Activated CD4-positive, CD25-positive, alpha-beta regulatory T cell (primary cell): ENCODE data around the gene ARSG.
"Not testable (repeated sequence)": the region's sequence is repeated elsewhere in the genome, so short reads cannot be mapped to it uniquely, and the experiment has no call there.

Experiments
- DNase-seq, 4 experiments: peaks; one replicate each; lab custom pipeline; 2025; lab: John Stamatoyannopoulos, UW

ARSG gene

DNA sequence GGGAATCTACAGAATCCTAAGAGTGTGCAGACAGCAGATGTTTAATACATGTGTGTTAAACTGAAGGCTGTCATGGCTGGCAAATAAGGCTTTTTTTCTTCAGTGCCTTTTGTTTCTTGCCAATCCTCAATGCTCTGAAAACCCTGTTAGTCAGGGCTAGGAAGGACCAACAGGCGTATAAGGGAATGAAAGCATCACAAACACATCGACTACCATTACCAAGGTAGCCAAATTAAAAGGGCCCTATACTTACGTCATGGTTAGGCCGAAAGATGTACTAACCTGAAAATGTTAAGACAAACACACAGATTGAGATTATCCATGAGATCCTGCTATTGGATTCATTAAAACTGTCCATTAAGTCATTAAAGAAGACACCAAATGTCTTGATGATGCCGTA lies 13.5 kb upstream of the ARSG start:
- DNase-seq = no peak

DNA sequence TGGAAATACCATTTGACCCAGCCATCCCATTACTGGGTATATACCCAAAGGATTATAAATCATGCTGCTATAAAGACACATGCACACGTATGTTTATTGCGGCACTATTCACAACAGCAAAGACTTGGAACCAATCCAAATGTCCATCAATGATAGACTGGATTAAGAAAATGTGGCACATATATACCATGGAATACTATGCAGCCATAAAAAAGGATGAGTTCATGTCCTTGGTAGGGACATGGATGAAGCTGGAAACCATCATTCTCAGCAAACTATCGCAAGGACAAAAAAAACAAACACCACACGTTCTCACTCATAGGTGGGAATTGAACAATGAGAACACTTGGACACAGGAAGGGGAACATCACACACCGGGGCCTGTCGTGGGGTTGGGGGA lies 9.3 kb upstream of the ARSG start:
- not testable (repeated sequence) for DNase-seq

DNA sequence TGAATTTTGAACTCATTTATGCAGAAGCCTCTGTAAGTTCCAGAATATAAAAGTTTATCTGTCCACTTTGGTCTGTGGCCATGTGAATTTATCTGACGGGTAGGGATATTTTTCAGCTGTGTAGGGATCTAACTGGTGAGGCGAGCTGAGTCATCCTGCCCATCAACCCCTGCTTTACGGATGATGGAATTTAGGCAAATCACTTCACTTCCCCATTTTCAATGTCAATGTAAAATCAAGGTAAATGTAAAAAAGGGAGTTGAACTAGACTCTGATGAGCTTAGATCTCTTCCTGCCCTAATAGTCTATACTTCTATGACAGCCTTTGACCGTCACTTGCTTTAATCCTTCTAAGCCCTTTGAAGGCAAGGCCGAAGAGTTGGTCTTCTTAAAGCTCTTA lies 2.9 kb upstream of the ARSG start:
- no peak for DNase-seq

DNA sequence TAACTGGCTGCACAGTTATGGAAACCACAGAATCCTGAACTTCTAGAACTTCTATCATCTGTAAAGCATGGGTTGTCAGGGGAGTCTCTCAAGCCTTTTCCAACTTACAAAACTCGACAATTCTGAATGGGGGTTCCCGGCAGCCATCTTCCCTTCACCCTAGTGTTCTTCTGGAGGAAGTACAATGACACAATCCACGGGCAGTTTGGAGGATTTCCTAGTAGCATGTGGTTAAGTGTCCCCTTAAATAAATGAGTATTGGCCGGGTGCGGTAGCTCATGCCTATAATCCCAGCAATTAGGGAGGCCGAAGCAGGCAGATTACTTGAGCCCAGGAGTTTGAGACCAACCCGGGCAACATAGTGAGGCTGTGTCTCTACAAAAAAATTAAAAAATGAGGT lies 2.5 kb upstream of the ARSG start:
- no peak for DNase-seq

DNA sequence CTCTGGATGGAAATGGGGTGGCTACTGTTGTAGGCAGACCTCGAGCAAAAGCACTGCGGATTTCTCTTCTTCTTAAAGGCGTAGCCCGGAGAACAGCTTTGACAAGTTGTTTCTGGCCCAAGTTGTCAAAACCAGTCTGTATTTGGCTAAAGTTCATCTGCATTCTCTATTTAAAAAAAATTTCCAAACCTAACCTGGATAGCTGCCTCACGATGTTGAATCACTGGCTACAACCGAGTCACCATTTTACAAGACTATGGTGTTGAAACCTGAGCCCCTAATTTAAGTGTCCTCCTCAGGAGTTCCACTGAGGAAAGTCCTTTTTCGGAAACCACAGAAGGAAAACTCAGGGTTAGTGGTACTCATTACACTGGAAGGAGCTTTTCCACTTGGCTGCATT lies 1.8 kb upstream of the ARSG start:
- no peak for DNase-seq

DNA sequence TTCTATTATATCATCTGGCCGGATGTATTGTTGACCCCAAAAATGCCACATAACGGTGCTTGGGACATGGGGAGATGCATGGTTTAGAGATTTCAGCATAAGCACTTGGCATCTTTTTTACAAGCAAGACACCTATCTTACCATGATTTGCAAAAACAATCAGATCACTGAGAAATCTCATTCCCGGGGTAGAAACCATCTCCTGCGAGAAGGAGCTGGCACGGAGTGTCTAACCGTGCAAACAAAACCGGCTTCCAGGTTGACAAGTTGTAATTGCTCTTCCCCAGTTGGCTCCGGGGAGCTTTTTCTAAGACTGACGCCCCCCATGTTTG lies 1.4 kb upstream of the ARSG start:
- no peak for DNase-seq

DNA sequence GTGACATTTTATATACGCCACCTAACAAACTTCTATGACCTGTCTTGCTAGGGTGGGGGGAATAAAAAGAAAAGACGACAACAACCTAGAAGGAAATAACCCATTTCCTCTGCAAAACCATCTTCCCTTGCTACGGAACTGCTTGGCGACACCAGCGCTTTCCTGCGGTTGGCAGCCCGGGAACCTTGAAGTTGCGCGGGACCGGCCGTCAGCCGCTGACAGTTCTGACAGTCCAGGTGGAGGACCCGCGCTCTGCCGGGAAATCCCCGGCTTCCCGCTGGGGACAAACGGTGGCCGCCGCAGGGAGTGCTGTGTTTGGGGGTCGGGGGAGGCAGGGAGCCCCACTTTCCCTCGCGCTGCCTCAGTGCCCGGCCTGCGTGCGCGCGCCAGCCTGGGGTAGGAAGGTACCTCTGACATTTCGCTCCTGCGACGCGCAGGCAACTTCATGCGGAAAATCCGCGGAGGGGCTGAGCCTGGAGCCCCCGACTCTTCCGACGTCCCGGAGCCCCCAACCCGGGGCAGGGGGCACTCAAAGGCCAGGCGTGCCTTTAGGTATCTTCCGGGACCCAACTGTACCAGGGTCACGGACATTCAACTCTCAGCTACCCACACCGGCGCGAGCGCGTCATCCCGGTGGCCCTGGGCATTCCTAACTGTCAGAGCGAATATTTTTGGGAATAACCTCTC lies 884 bp upstream of the ARSG start:
- DNase-seq = peak in 3 of 4 experiments; percentile 22 to 29 (median 27)

DNA sequence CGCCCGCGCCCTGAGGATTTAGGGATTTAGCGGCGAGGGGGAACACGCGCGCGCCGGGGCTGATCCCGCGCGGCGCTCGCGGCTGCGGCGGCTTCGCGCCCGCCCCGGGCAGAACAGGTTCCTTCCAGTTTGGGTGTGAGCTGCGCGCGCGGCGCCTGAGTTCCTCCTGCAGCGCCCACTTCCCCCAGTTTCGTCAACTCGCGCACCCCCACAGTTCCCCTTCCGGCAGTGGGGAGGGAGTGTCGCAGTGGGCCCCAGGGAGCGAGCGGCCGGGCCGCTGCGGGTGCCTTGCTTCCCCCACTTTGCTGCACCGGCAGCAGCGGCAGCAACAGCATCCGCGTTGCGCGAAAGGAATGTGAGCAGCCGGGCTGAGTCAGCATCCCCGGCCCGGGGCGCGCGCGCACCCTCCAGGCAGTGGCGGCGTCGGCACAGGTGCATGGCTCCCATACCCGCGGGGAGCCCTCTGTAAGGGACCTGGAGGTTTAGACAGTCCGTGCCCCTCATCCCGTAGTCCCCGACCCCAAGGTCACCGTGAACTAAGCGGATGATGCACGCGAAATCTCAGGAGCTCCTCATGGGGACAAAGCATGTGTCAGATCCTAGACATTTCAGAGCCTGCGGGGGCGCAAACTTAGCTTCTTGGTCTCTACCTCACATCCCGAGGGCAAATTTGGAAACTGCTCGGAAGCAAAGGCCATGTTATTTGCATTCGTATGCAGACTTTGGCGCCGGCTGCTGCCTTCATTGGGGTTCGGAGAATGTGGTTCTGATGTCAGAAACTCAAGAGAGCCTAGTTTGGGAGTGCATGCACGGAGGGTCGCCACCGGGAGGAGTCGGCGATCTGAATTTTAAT lies 767 bp downstream of the ARSG start:
- DNase-seq = peak; percentile 73 to 92 (median 82)

DNA sequence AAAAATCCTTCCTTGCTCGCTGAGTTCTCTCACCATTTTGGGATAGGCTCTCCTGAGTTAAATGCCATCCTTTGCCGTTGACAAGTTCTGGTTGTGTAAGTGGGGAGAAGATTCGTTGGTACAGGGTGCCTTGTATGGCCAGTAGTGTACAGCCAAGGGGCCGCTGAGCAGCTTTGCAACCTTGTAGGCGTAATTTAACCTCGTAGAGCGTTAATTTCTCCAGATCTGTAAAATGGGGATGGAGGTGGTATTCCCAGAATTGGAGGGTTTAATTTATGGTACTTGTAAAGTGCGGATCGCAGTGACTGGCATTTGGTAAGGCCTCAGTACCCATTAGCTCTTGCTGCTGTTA lies 1.4 kb downstream of the ARSG start:
- DNase-seq = no peak

DNA sequence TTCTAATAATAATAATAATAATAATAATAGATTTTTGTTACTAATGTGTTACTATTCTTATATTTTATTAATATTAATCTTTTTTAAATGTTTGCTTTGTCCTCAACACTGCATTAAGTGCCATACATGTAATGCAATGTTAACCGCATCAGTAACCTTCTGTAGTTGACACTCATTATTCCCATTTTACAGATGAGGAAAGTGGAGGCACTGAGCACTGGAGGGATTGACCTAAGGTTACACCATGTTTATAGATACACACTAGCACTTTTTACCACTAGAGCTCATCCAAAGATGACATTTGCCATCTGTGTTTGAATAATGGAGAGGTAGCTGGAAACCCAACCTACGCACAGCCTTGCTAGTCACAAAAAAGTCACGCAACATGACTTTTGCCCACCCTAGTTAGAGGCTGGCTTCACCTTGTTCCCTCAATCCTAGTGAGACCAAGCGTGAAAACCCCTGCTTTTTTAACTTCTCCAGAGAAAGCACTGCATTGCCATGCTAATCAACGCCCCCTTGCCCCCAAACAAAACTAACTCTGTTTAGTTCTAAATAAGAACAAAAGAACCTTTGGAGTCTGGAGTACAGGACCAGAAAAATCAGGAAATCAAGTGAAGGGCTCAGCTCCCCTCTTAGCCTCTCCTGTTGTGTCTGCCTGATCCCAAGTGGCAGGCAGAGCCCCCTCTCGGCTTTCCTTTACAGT lies 2.3 kb downstream of the ARSG start:
- no peak for DNase-seq

DNA sequence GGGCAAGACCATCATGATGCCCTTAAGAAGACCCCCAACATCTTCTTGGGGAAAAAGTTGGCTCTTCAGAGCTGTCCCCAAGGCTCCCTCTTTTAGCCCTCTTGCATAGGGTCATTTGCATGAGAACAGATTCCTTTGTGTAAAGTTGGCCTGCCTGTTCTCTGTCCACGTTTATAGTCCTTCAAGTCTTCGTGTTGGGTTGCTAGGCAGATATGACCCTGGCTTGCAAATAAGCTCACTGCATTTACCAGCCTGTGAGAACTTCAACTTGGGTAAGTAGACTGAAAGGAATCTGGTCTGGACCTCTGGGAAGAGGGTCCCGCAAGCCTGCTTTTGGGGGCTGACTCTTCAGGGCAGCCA lies 2.9 kb downstream of the ARSG start:
- no peak for DNase-seq

DNA sequence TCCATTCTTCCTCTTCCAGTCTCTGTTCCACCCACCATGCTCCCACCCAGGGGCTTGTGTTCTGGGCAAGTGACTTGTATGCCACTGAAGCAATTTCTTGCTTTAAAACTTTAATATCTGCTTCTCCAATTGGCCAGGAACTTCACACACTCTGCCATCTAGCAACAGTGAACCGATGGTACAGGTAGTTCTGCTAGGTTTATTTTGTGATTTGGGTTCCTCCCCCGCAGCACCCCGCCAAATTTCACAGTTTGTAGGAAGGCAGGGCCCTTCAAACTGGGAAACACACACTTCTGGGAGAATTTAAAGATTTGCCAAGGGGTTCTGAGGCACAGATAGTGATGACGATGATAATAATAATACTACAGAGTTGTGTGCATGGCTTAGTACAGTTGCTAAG lies 3.3 kb downstream of the ARSG start:
- no peak for DNase-seq

DNA sequence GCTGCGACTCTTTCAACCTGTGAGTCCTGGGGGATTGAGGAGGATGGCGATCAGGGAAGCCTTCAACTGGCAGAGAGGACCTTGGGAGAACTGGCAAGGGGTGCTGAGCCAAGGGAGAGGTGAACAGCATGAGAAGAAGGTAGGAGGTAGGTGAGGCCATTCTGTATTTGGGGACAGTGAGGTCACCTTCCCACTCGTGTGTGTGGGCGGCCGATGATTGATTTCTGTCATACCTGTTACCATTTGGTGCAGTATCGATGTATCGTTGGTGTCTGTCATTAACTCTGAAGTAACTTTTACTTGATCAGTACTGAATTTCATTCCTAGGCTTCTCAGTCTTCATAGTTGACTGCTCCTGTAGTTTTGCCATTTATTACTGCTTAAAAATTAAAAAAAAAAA lies 3.8 kb downstream of the ARSG start:
- peak in 1 of 4 experiments; percentile 20 for DNase-seq

DNA sequence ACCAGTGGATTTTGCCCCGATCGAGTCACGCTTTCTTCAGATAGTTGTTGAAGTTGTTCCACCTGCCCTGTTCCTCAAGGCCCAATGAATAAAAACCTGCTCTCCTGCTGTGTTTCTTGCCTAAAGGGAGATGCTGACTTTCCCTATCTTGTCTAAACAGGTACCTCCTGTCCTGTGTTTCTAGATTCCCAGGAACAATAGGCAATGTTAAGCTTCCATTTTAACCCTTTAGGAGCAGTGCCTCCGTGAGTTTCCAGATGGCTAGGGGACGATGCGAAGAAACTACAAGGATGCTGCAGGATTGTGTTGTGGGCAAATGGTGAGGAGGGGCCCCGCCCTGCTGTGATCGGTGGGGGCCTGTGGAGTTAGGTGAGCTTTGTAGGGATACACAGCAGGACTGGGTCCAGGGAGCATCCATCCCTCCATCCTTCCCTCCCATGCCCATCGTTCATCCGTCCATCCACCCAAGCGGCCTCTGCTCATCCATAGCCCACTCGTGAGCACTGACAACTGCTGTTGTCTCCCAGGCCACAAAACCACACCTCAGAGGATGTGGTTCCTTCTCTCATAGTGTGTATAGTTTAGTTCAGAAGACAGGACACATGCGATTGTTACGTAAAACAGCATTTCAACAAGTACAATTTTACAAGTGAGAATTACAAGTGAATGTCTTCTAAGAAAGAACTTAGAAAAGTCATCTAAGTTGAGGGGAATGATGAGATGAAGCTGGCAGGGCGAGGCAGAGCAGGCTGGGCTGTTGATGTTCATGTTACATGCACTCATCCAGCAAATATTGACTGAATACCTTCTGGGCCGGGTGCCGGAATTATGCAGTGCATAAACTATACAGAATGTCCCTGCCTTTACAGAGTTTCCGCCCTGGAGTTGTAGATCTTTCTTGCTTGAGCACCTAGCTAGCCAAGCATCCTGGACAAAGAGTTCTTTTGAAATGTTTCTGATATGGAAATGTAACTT lies 5.2 kb downstream of the ARSG start:
- peak in 2 of 4 experiments; percentile 30 to 31 for DNase-seq

DNA sequence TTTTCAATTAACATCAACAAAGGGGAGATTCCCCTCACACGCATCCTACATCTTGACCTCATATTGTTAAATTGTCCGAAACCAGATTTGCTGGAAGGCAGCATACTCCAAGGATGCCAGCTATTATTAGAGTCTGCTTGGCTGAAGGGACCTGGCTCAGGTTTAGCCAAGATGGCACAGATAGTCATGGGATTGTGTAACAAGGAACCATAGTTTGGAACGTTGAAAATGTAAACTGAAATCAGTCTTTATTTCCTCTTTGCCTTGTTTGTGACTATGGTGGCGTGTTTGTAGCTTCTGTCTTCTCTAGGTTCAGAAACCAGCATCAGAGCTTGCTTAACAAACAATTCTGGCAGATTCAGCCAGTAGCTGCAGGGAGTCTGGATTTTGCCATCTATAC lies 5.9 kb downstream of the ARSG start:
- DNase-seq = no peak

DNA sequence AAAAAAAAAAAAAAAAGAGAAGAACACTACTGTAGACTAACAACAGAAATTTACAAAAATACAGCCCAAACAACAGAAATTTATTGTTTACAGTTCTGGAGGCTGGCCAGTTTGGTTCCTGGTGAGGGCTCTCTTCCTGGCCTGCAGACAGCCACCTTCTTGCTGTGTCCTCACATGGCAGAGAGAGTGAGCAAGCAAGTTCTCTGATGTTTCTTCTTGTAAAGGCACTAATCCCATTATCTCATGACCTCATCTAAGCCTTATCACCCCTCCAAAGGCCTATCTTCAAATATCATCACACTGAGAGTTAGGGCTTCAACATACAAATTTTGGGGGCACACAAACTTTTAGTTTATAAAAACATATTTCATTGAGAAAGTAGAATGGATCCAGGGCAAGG lies 7.3 kb downstream of the ARSG start:
- DNase-seq = no peak

DNA sequence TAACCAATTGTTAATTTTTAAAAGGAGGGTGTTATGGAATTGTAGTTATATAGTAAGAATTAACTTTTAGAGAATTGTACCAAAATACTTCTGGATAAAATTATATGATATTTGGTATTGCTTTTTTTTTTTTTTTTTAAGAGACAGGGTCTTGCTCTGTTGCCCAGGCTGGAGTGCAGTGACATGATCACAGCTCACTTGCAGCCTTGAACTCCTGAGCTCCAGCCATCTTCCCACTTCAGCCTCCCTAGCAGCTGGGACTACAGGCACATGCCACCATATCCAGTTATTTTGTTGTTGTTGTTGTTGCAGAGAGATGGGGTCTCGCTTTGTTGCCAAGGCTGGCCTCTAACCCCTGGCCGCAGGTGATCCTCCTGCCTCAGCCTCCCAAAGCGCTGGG lies 8.5 kb downstream of the ARSG start:
- no peak for DNase-seq

DNA sequence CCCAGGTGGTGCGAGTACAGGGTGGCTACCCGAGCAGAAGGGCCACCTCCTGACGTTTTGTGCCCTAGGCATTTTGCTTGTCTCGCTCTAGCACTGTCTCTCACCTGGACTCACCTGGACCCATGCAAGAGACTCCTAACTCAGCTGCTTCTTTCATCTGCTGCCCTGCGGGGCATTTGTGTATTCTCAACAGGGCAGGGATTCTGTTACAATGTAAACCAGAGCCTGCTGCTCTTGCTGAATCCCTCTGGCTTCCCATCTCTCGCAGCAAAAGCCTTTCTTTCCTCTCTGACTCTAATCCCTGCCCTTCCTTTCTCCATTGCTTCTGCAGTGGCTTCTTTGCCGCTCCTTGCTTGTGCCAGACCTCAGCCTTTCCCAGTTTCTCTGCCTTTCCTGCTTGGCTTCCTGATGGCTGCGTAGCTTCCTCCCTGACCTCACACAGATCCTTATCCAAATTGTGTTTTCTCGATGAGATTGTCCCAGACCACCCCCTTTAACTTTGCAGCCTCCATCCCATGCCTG lies 10.2 kb downstream of the ARSG start:
- DNase-seq = no peak

DNA sequence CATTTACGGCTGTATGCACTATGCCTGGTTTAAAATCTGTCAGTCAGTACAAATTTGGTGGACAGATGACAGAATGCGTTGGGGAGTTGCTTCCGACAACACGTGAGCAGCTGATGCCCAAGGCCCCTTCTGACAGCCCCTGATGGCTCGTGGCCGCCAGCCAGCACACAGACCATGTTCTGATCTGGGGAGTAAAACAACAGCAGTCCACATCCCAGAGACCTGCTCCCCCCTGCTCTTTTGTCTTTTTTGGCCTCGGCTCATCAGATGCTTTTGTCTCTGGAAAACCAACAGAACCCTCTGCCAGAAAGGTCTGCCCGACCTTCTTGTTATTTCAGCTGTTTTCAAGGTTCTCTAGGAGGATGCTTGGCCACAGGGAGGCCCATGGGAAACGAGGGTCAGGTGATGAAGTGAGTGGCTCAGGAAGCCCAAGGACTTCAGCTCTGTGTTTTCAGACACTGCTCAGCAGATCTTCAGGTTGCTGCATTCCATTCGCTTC lies 10.8 kb downstream of the ARSG start:
- DNase-seq = no peak

DNA sequence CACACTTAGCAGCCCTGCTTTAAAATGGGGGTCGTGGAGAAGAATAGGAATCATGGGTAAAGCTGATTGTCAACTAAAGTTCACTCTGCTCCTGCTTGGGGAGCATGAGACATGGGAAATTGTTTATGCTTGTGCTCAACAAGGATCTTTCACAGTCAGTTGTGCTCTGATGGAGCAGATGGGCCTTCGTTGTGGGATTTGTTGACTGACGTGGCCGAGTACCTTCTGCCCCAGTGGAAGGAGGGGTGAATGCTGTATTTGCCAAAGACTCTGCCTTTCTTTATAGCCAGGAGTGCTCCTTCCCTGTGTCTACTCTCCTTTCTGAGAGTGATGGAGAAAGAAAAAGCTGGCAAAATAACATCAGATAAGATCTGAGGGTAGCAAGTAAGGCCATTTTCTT lies 11.4 kb downstream of the ARSG start:
- DNase-seq = no peak

DNA sequence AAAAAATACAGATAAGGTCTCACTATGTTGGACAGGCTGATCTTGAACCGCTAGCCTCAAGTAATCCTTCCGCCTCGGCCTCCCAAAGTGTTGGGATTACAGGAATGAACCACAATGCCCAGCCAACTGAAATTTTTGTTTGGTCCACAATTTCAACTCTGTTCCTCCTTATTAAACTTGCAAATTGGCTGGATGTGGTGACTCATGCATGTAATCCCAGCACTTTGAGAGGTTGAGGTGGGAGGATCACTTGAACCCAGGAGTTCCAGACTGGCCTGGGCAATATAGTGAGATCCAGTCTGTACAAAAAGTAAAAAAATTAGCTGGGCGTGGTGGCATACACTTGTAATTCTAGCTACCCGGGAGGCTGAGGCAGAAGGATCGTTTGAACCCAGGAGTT lies 13.4 kb downstream of the ARSG start:
- no peak for DNase-seq

DNA sequence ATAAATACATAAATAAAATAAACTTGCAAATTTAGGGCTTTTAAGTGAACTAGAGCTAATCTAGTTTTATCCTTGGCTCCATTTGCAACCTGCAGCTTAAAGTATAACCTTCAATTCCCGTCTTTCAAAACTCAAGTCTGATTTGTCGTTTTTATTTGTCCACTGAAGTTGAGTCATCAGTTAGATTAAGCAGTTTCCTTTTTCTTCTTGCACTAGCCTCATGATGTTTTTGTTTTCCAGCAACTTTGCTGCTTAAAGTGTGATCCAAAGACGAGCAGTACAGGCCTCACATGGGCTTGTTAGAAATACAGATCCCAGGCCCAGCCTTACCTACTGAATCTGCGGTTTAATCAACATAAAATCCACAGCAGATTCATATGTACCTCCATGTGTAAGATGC lies 13.8 kb downstream of the ARSG start:
- DNase-seq = no peak
